Activated T-helper 9 cell treated with anti-CD3 and anti-CD28 coated beads, Interleukin-2, amount 50 U/mL, for 16 hours (primary cell): ENCODE results near the gene CDS2.

ENCODE experiments used
- DNase-seq: peaks from one replicate; pipeline ENCODE4 v3.0.0-alpha.2; 2020; ENCODE audit warnings: low read depth

Gene CDS2

GRCh38 chr20:5119435-5120184, 7.2 kb upstream of the CDS2 start, which contains the start of gene PCNA:
Gene PCNA, minus strand, starts transcription at chr20:5119958. Its CDS starts 160 bp downstream, at chr20:5119798.
- DNase-seq, result peak; percentile 95

DNA sequence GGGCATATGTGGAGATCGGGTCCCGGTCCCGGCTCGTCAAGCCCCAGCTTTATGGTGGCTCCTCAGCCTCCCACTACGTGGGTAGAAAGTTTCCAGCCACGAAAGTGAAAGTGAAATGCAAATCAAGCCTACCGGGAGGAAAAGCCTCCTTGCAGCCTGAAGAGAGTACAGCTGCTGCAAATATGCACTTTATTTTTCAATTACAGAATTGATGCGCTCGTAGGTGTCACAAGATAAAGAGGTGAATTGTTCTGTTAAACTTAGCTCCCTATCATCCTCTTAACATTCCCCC, 6.7 kb upstream of the CDS2 start:
- DNase-seq, result no peak

GRCh38 chr20:5122873-5123260, 3.9 kb upstream of the CDS2 start:
- DNase-seq, result no peak

DNA sequence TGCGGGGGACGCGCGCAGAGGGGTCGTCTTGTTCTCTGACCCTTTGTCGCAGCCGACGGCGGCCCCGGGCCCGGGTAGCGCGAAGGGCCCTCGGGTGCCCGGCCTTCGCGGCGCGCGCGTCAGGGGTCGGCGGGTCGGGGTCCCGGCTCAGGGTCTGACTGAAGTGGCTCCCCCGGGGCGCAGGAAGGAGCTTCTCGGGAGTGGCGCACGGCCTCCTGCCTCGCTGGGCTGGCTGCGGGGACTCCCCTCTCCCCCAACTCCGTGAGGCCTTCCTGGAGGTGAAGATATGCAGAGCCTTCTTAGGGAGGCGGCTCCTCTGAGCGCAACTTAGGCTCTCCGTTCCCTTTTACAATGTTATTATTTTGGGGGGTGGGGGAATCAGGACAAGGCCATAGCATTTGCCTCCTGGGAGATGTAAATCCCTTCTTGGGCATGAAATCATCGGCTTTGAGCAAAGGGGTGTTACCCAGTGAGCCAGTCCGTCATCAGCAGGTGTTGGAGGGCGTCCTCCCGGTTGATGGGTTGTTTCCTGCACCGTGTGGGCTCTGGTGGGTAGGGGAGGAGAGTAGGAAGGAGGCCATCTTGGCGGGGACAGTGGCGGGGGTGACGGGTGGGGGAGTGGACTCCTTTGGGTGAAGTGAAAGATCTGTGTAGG, 523 bp downstream of the CDS2 start:
- peak; percentile 55 for DNase-seq

DNA sequence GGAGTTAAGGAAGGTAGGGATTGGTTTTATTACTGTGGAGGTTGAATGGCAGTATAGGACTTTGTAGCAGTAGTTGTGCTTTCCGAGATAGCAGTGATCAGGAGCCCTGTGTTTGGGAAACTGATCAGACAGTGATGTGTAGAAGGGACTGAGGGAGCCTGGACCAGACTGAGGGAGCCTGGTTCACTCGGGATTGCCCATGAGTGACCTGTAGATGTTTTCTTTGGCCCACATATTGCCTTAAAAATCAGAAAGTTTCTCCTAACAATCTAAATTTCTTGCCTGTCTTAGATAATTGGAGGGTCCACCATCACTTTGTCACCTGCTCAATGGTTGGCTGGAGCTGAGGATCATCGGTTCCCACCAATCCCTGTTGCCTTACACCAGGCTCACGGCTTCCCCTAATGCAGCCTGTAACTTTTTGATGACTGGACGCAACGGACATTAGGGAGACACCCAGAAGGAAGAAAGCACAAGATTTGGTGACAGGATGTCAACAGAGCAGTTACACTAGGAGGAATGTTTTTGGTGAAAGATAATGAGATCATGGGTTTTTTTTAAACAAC, 1.1 kb downstream of the CDS2 start:
- DNase-seq, result no peak

- no peak for DNase-seq
Observed at GRCh38 chr20:5128886-5129285, 2.1 kb downstream of the CDS2 start.

GRCh38 chr20:5131502-5131901, 4.7 kb downstream of the CDS2 start:
- no peak for DNase-seq

- no peak for DNase-seq
Observed at GRCh38 chr20:5133998-5134397, 7.2 kb downstream of the CDS2 start.

GRCh38 chr20:5135363-5136012, 8.7 kb downstream of the CDS2 start:
- no peak for DNase-seq

DNA sequence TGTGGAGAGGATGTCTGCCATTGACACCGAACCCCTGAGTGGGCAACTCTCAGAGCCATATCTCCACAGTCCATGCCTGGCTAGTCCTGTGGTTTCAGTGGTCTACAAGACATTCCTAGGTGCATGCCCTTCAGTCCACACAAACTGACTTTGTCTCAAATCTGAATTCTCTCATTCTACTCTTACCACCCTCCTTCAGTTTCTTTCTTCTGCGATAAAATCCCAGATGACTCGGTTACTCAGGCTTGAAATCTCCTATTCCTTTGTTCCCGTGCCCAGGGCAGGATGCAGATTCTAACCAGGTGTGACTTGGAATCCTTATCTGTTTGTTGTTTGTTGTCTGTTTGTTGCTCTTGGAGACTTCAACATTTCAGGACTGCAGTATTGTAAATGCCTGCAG, 9.3 kb downstream of the CDS2 start:
- no peak for DNase-seq

DNA sequence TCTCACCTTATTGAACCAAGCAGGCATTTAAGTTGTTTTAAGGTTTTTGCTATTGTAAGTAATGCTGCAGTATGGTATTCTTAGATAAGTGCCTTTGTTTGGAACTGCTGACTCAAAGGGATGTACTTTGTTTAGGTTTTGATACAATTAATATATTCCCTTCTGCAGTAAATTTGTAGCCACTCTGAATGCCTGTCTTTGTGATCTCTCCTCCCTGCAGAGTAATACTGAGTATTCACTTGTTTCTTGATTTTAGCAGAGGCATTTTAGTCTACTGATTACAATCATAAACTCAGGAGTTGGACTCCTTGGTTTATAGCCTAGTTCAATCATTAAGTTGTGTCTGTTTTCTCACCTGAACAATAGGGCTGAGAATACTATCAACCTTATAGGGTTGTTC, 13.4 kb downstream of the CDS2 start:
- DNase-seq, result no peak

DNA sequence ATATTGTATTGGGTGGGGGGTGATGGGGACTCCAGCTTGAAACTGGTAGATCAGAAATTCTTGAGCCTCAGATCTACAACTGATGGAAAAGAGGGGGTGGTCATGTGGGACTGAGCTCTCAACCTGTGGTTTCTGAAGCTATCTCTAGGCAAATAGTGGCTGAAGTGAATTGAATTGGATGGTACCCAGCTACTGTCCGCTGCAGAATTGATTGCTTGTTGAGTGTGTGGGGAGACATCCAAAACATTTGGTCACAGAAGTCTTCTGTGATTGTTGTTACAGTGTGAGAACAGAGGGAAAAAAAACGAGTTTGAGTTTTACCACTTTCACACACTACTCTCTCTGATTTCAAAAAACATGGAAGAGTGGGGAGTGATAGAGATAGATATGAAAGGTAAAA, 14.8 kb downstream of the CDS2 start:
- no peak for DNase-seq

DNA sequence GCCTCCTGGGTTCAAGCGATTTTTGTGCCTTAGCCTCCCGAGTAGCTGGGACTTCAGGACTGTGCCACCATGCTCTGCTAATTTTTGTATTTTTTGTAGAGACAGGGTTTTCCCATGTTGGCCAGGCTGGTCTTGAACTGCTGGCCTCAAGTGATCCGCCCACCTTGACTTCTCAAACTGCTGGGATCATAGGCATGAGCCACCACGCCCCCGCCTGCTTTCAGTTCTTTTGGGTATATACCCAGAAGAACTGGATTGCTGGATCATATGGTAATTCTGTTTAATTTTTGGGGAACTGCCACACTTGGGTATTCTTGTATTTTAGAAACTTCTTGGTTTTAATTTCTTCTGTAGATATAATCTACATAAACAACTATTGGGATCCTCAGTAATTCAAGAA, 17.0 kb downstream of the CDS2 start:
- DNase-seq, result no peak

DNA sequence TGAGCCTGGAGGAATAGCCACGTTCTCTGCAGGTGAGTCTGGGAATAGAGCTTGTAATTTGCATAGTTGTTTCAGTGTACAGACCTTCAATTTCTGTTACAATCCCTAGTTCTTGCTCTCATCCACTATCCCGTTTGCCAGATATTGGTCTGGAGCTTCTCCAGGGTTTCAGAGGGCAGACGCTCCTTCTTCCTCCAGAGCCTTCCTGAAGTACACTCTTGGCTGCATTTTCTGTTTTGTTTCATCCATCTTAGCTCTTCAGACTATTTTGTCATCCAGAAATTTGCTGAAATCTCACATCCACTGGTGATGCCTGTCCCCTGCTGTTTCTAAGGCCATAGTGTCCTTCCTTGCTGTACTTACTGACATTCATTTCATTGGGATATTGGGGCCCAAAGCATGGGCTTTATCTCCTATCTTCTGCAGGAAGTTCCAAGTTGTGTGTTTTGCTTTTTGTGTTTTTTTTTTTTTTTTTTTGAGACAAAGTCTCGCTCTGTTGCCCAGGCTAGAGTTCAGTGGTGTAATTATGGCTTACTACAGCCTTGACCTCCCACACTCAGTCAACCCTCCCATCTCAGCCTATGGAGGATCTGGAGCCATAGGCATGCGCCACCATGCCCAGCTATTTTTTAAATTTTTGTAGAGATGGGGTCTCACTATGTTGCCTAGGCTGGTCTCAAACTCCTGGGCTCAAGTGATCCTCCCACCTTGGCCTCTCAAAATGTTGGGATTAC, 18.7 kb downstream of the CDS2 start:
- DNase-seq, result no peak

DNA sequence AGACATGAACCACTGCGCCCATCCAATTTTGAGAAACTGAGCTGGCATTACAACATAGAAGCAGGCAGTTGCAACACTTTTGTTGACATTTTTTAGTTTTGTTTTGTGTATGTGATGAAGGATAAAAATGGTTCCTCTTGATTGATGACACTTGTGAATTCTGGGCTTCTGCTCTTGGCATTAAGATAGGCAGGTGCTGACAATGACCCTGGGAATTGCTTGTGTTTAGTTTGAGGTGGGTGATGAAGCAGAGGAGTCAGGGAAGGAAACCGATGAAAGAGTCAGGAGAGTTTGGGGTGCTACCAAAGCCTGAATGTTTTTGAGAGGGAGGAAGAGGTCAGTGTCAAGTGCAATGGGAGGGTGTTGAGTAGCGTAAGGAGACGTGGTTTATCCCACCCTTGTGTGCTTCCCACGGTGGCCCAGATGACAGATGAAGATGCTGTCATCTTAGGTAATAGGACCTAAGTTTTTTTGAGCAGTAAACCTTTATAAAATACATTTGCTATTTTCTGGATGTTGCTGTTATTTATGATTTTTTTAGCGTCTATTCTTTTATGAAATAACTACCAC, 19.4 kb downstream of the CDS2 start:
- DNase-seq, result no peak

- DNase-seq, result no peak
Observed at GRCh38 chr20:5146871-5147592, 20.2 kb downstream of the CDS2 start.

DNA sequence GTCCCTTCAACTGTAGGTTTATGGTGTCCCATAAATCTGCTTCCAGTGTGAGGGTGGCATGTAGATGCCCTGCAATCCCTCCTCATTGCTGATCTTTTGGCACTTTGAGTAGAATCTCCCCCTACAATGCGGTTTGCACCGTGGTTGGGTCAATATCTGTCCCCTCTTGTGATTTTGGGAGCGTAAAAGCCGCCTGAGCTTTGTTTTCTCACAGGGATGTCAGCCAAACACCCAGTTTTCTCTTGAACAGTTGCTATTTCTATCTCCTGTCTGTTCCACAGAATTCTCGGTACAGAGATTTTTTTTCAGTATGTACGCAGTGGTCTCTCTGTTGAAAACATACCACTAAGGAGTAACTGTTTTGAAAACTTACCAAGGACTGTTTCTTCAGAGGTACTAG, 21.8 kb downstream of the CDS2 start:
- no peak for DNase-seq

DNA sequence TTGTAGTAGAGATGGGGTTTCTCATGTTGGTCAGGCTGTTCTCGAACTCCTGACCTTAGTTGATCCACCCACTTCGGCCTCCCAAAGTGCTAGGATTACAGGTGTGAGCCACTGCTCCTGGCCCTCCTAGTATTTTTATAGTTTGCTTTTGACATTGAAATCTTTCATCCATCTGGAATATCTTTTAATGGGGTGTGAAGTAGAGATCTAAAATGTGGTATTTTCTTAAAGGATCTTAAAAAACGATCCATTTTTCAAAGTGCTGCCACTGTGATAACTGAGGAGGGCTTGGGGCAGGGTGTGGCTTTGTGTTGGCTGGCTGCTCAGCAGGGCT, 23.1 kb downstream of the CDS2 start:
- no peak for DNase-seq

- DNase-seq, result no peak
Observed at GRCh38 chr20:5150226-5151076, 23.6 kb downstream of the CDS2 start.

- DNase-seq, result no peak
Observed at GRCh38 chr20:5153152-5153467, 26.3 kb downstream of the CDS2 start.
